WTC11 (cell line): ENCODE measurements around the gene PAM. TPM values are rescaled to one million over a fixed set of nuclear protein-coding genes. Genes with fewer than 3 reads are reported as not detected.

Source experiments
- ATAC-seq: fragments of 200-7000 bp; cut with Tn5 transposase; 2 replicates; pipeline ENCODE4 v1.10.0; 2021; ENCODE audit warnings: mild to moderate bottlenecking, moderate library complexity
- CTCF ChIA-PET: fragments of 300-600 bp; sonication (Branson Sonifier 250); formaldehyde crosslinking; loops from one replicate; lab custom pipeline; 2021; ENCODE audit warnings: antibody characterized with exemption; lab: Charles Lee
- POLR2A ChIA-PET: fragments of 350-600 bp; sonication (Branson Sonifier 250); formaldehyde crosslinking; loops from one replicate; lab custom pipeline; 2021; ENCODE audit warnings: antibody characterized with exemption; lab: Charles Lee
- DNase-seq: peaks from one replicate; pipeline ENCODE4 v3.0.0; 2021; ENCODE audit warnings: low spot score
- H3K27ac Mint-ChIP-seq: 2 replicates; pipeline ENCODE4 v1.8.0; 2021; ENCODE audit warnings: mixed read lengths
- H3K27me3 Mint-ChIP-seq: 2 replicates; pipeline ENCODE4 v1.8.0; 2021; ENCODE audit warnings: low read depth, mild to moderate bottlenecking, moderate library complexity, mixed read lengths
- H3K36me3 Mint-ChIP-seq: 2 replicates; pipeline ENCODE4 v1.8.0; 2021; ENCODE audit warnings: mixed read lengths
- H3K4me1 Mint-ChIP-seq: 2 replicates; pipeline ENCODE4 v1.8.0; 2022; ENCODE audit warnings: mixed read lengths
- H3K4me3 Mint-ChIP-seq: 2 replicates; pipeline ENCODE4 v1.8.0; 2021; ENCODE audit warnings: mild to moderate bottlenecking, moderate library complexity, mixed read lengths
- H3K9me3 Mint-ChIP-seq: 2 replicates; pipeline ENCODE4 v1.8.0; 2021; ENCODE audit warnings: mixed read lengths
- CREM ChIP-seq: sonication (generic); formaldehyde crosslinking; IDR thresholded peaks from 2 replicates; pipeline ENCODE4 v1.8.1; 2022; ENCODE audit warnings: mild to moderate bottlenecking, missing genetic modification reagents, moderate library complexity
- IRF2 ChIP-seq: sonication (generic); formaldehyde crosslinking; IDR thresholded peaks from 2 replicates; pipeline ENCODE4 v1.8.0; 2022; ENCODE audit warnings: low read depth, missing genetic modification reagents, borderline replicate concordance
- JAZF1 ChIP-seq: fragments of 250-450 bp; sonication (Bioruptor Pico); IDR thresholded peaks from 2 replicates; pipeline ENCODE4 v1.9.0; 2021; ENCODE audit warnings: moderate library complexity, mild to moderate bottlenecking, inconsistent platforms
- KAT7 ChIP-seq: sonication (generic); formaldehyde crosslinking; IDR thresholded peaks from 2 replicates; pipeline ENCODE4 v1.8.1; 2023; ENCODE audit warnings: missing genetic modification reagents, mild to moderate bottlenecking, borderline replicate concordance
- MXD4 ChIP-seq: fragments of 250-450 bp; sonication (Bioruptor Pico); IDR thresholded peaks from 2 replicates; pipeline ENCODE4 v1.8.0; 2021; ENCODE audit warnings: mild to moderate bottlenecking, moderate library complexity, borderline replicate concordance
- NFATC4 ChIP-seq: fragments of 250-450 bp; sonication (Bioruptor Pico); IDR thresholded peaks from 2 replicates; pipeline ENCODE4 v1.9.0; 2021; ENCODE audit warnings: mild to moderate bottlenecking
- TEAD1 ChIP-seq: sonication (generic); formaldehyde crosslinking; IDR thresholded peaks from 2 replicates; pipeline ENCODE4 v1.8.0; 2022; ENCODE audit warnings: mild to moderate bottlenecking, missing genetic modification reagents
- ZNF121 ChIP-seq: sonication (generic); formaldehyde crosslinking; IDR thresholded peaks from 2 replicates; pipeline ENCODE4 v1.8.0; 2023; ENCODE audit warnings: missing genetic modification reagents
- ZNF219 ChIP-seq: sonication (generic); formaldehyde crosslinking; IDR thresholded peaks from 2 replicates; pipeline ENCODE4 v1.8.0; 2023; ENCODE audit warnings: missing genetic modification reagents, mild to moderate bottlenecking, borderline replicate concordance
- ZNF232 ChIP-seq: sonication (generic); formaldehyde crosslinking; IDR thresholded peaks from 2 replicates; pipeline ENCODE4 v1.8.0; 2022; ENCODE audit warnings: mild to moderate bottlenecking, missing genetic modification reagents
- ZNF416 ChIP-seq: fragments of 250-450 bp; sonication (Bioruptor Pico); IDR thresholded peaks from 2 replicates; pipeline ENCODE4 v1.9.0; 2021; ENCODE audit warnings: mild to moderate bottlenecking, inconsistent platforms
- total RNA-seq: library from RNA; stranded (reverse); gene quantifications from 3 replicates; pipeline ENCODE4 v1.2.3, GENCODE V29; 2021
- TF ChIP-seq, protein P1 (sequence below): sonication (generic); formaldehyde crosslinking; IDR thresholded peaks from 2 replicates; pipeline ENCODE4 v1.8.0; 2023; ENCODE audit warnings: missing genetic modification reagents, mild to moderate bottlenecking, borderline replicate concordance
- TF ChIP-seq, protein P2 (sequence below): fragments of 250-450 bp; sonication (Bioruptor Pico); IDR thresholded peaks from 2 replicates; pipeline ENCODE4 v1.9.0; 2021; ENCODE audit warnings: mild to moderate bottlenecking, borderline replicate concordance

Gene PAM
- total RNA-seq, 1 experiment from 2014 or later = 52.3 TPM

- Mint-ChIP-seq H3K36me3 (peaks cover 9% of the 10 kb centered on the region), H3K27me3 (no peaks in the 10 kb centered on the region), H3K4me3 (no peak overlapping the region), H3K4me1 (0 out of 2 replicates have a peak, but pooled peaks cover 2% of the 10 kb centered on the region), H3K27ac (no peak overlapping the region), H3K9me3 (peaks cover 10% of the 10 kb centered on the region)
- ChIA-PET CTCF (no interaction called here), POLR2A (no interaction called here)
- no peak for ATAC-seq
- DNase-seq = no peak
- no peak for TF ChIP-seq TEAD1 (CRISPR knock-in tag)
- no peak for TF ChIP-seq CREM (CRISPR knock-in tag)
- TF ChIP-seq JAZF1 (CRISPR knock-in tag) = no peak
- TF ChIP-seq, protein P1, sequence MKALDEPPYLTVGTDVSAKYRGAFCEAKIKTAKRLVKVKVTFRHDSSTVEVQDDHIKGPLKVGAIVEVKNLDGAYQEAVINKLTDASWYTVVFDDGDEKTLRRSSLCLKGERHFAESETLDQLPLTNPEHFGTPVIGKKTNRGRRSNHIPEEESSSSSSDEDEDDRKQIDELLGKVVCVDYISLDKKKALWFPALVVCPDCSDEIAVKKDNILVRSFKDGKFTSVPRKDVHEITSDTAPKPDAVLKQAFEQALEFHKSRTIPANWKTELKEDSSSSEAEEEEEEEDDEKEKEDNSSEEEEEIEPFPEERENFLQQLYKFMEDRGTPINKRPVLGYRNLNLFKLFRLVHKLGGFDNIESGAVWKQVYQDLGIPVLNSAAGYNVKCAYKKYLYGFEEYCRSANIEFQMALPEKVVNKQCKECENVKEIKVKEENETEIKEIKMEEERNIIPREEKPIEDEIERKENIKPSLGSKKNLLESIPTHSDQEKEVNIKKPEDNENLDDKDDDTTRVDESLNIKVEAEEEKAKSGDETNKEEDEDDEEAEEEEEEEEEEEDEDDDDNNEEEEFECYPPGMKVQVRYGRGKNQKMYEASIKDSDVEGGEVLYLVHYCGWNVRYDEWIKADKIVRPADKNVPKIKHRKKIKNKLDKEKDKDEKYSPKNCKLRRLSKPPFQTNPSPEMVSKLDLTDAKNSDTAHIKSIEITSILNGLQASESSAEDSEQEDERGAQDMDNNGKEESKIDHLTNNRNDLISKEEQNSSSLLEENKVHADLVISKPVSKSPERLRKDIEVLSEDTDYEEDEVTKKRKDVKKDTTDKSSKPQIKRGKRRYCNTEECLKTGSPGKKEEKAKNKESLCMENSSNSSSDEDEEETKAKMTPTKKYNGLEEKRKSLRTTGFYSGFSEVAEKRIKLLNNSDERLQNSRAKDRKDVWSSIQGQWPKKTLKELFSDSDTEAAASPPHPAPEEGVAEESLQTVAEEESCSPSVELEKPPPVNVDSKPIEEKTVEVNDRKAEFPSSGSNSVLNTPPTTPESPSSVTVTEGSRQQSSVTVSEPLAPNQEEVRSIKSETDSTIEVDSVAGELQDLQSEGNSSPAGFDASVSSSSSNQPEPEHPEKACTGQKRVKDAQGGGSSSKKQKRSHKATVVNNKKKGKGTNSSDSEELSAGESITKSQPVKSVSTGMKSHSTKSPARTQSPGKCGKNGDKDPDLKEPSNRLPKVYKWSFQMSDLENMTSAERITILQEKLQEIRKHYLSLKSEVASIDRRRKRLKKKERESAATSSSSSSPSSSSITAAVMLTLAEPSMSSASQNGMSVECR (CRISPR knock-in tag) = no peak
- TF ChIP-seq, protein P2, sequence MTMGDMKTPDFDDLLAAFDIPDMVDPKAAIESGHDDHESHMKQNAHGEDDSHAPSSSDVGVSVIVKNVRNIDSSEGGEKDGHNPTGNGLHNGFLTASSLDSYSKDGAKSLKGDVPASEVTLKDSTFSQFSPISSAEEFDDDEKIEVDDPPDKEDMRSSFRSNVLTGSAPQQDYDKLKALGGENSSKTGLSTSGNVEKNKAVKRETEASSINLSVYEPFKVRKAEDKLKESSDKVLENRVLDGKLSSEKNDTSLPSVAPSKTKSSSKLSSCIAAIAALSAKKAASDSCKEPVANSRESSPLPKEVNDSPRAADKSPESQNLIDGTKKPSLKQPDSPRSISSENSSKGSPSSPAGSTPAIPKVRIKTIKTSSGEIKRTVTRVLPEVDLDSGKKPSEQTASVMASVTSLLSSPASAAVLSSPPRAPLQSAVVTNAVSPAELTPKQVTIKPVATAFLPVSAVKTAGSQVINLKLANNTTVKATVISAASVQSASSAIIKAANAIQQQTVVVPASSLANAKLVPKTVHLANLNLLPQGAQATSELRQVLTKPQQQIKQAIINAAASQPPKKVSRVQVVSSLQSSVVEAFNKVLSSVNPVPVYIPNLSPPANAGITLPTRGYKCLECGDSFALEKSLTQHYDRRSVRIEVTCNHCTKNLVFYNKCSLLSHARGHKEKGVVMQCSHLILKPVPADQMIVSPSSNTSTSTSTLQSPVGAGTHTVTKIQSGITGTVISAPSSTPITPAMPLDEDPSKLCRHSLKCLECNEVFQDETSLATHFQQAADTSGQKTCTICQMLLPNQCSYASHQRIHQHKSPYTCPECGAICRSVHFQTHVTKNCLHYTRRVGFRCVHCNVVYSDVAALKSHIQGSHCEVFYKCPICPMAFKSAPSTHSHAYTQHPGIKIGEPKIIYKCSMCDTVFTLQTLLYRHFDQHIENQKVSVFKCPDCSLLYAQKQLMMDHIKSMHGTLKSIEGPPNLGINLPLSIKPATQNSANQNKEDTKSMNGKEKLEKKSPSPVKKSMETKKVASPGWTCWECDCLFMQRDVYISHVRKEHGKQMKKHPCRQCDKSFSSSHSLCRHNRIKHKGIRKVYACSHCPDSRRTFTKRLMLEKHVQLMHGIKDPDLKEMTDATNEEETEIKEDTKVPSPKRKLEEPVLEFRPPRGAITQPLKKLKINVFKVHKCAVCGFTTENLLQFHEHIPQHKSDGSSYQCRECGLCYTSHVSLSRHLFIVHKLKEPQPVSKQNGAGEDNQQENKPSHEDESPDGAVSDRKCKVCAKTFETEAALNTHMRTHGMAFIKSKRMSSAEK (CRISPR knock-in tag) = no peak
- TF ChIP-seq NFATC4 (CRISPR knock-in tag) = no peak
These were observed 77.3 kb downstream of the PAM start for GRCh38 chr5:102832445-102832844.

DNA sequence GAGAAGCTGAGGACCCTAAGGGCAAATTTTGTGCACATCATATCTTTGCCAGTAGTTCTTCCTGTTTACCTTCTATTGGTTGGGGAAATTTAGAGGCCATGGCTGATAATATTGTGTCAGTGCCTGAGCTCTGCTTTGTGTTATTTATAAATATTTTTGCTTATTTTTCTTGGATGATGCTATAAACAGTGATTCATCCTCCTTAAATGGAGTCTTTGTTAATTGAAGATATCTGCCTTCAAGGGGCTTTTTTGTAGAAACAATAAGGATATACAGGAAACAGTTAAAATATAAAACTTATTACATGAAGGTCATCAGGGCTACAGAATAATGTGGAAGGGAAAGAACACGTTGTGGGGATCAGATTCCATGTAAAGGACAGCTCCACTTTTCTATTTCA is 78.0 kb downstream of the PAM start:
- CTCF ChIA-PET = no interaction called here

More for the DNA sequence above, 78.0 kb downstream of the PAM start:
- Mint-ChIP-seq H3K27me3 (no peaks in the 10 kb centered on the region), H3K27ac (no peak overlapping the region), H3K4me1 (0 out of 2 replicates have a peak, but pooled peaks cover 2% of the 10 kb centered on the region), H3K9me3 (peaks cover 10% of the 10 kb centered on the region), H3K36me3 (peaks cover 9% of the 10 kb centered on the region), H3K4me3 (no peak overlapping the region)
- TF ChIP-seq ZNF121 (CRISPR knock-in tag) = no peak
- TF ChIP-seq, protein P2 (CRISPR knock-in tag) = no peak
- TF ChIP-seq ZNF232 (CRISPR knock-in tag) = no peak
- TF ChIP-seq MXD4 (CRISPR knock-in tag) = no peak
- TF ChIP-seq ZNF219 = no peak
- no peak for TF ChIP-seq IRF2 (CRISPR knock-in tag)
- no peak for TF ChIP-seq ZNF416
- TF ChIP-seq TEAD1 (CRISPR knock-in tag) = no peak
- no peak for TF ChIP-seq KAT7 (CRISPR knock-in tag)
- DNase-seq (no peak), ATAC-seq (no peak)
- POLR2A ChIA-PET = no interaction called here
